ENCODE measurements around the gene SPOPL. TPM values are rescaled to one million over a fixed set of nuclear protein-coding genes. Genes with fewer than 3 reads are reported as not detected.
"Not testable (repeated sequence)": the region's sequence is repeated elsewhere in the genome, so short reads cannot be mapped to it uniquely, and the experiment has no call there.

The SPOPL gene
- polyA plus RNA-seq, 1 of the 3 experiments (the other 2 are of a cell fraction), result 4.5 TPM

DNA sequence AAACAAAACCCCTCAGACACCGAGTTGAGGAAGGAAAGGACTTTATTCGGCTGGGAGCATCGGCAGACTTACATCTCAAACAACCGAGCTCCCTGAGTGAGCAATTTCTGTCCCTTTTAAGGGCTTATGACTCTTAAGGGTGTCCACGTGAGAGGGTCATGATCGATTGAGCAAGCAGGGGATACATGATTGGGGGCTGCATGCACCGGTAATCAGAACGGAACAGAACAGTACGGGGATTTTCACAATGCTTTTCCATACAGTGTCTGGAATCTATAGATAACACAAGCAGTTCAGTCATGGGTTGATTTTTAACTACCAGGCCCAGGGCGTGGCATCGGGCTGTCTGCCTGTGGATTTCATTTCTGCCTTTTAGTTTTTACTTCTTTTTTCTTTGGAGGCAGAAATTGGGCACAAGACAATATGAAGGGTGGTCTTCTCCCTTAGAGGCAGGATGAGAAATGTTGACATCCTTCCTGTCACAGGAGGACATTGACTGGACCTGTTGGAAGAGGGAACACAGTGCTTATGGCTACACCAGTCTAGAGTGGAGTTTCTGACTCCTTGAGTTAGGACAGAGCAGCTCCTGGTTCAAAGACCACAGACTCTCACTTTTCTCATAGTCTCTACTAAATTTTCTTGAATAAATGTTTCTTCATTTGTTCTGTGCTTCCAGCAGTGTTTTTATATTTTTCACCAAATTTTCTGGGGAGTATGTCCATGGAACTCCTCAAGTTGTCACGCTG, 35.8 kb downstream of the SPOPL start:
- Histone ChIP-seq H3K9me2 (0 out of 2 replicates have a peak, but pooled peaks cover 4% of the 10 kb centered on the region), H3K36me3 (replicated peaks in 1 of 2; ENCODE audit: control insufficient read depth in 1 of 2, insufficient read depth in 2 of 2, low read length in 1 of 2) (peaks cover 0 to 14% of the 10 kb centered on the region in 2 experiments), H3F3A (replicated peaks; ENCODE audit: insufficient read depth) (no peaks in the 10 kb centered on the region), H4K20me1 (ENCODE audit: insufficient read depth) (no peaks in the 10 kb centered on the region), H3K4me1 (ENCODE audit: control insufficient read depth in 1 of 2, insufficient read depth in 2 of 2, low read depth in 1 of 2, low read length in 1 of 2) (peaks cover 0 to 2% of the 10 kb centered on the region in 2 experiments; a peak in 1 of 4 replicates), H3K4me2 (no peak overlapping the region), H3K4me3 (ENCODE audit: low read depth in 2 of 2, low read length in 1 of 2) (no peak overlapping the region), H2AFZ (ENCODE audit: low read depth) (no peak overlapping the region), H3K27ac (ENCODE audit: low read depth in 2 of 2, low read length in 1 of 2) (no peak overlapping the region), H3K9ac (no peak overlapping the region), H3K79me2 (ENCODE audit: insufficient read depth) (peaks cover 64% of the 10 kb centered on the region), H3K9me3 (peaks cover 7% of the 10 kb centered on the region; the same call in 1 of the 2 replicates), H3K27me3 (ENCODE audit: insufficient read depth) (no peaks in the 10 kb centered on the region)
- WGBS (ENCODE audit: low lambda C conversion rate), result 88% methylated on average over 12 of the region's 12 CpGs
- ChIA-PET POLR2A (no interaction called here), CTCF (no interaction called here)
- no peak for DNase-seq
- no peak for TF ChIP-seq NFIC (IDR thresholded peaks at IDR 0.05; ENCODE audit: borderline replicate concordance)
- TF ChIP-seq GATA2 (CRISPR knock-in tag; IDR thresholded peaks at IDR 0.05), result no peak
- TF ChIP-seq, protein P1, sequence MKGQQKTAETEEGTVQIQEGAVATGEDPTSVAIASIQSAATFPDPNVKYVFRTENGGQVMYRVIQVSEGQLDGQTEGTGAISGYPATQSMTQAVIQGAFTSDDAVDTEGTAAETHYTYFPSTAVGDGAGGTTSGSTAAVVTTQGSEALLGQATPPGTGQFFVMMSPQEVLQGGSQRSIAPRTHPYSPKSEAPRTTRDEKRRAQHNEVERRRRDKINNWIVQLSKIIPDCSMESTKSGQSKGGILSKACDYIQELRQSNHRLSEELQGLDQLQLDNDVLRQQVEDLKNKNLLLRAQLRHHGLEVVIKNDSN (IDR thresholded peaks at IDR 0.05; ENCODE audit: borderline replicate concordance, low read depth), result no peak
- TF ChIP-seq, protein P2, sequence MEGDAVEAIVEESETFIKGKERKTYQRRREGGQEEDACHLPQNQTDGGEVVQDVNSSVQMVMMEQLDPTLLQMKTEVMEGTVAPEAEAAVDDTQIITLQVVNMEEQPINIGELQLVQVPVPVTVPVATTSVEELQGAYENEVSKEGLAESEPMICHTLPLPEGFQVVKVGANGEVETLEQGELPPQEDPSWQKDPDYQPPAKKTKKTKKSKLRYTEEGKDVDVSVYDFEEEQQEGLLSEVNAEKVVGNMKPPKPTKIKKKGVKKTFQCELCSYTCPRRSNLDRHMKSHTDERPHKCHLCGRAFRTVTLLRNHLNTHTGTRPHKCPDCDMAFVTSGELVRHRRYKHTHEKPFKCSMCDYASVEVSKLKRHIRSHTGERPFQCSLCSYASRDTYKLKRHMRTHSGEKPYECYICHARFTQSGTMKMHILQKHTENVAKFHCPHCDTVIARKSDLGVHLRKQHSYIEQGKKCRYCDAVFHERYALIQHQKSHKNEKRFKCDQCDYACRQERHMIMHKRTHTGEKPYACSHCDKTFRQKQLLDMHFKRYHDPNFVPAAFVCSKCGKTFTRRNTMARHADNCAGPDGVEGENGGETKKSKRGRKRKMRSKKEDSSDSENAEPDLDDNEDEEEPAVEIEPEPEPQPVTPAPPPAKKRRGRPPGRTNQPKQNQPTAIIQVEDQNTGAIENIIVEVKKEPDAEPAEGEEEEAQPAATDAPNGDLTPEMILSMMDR (IDR thresholded peaks at IDR 0.05), result no peak
- no peak for TF ChIP-seq NRF1 (IDR thresholded peaks at IDR 0.05; ENCODE audit: low read depth, low read length)
- TF ChIP-seq MXI1 (IDR thresholded peaks at IDR 0.05; ENCODE audit: low read depth, low read length), result no peak
- TF ChIP-seq FOXM1 (IDR thresholded peaks at IDR 0.05; ENCODE audit: low read depth), result no peak
- TF ChIP-seq, protein P3, sequence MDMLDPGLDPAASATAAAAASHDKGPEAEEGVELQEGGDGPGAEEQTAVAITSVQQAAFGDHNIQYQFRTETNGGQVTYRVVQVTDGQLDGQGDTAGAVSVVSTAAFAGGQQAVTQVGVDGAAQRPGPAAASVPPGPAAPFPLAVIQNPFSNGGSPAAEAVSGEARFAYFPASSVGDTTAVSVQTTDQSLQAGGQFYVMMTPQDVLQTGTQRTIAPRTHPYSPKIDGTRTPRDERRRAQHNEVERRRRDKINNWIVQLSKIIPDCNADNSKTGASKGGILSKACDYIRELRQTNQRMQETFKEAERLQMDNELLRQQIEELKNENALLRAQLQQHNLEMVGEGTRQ (IDR thresholded peaks at IDR 0.05; ENCODE audit: borderline replicate concordance, low read depth, low read length), result no peak
- TF ChIP-seq FOSL2 (IDR thresholded peaks at IDR 0.05; ENCODE audit: borderline replicate concordance, low read depth), result no peak
- no peak for TF ChIP-seq CHD2 (IDR thresholded peaks at IDR 0.05; ENCODE audit: low read length, partially characterized antibody)
- TF ChIP-seq EZH2phosphoT487 (IDR thresholded peaks at IDR 0.05; ENCODE audit: borderline replicate concordance, low read depth), result no peak
- TF ChIP-seq MEF2A (IDR thresholded peaks at IDR 0.05; ENCODE audit: borderline replicate concordance, low read depth), result no peak

DNA sequence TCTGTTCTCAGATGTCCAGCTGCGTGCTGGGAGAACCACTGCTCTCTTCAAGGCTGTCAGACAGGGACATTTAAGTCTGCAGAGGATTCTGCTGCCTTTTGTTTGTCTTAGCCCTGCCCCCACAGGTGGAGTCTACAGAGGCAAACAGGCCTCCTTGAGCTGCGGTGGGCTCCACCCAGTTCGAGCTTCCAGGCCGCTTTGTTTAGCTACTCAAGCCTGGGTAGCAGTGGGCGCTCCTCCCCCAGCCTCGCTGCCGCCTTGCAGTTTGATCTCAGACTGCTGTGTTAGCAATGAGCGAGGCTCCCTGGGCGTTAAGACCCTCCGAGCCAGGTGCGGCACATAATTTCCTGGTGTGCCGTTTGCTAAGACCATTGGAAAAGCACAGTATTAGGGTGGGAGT, 42.6 kb downstream of the SPOPL start:
- H2AFZ ChIP-seq (ENCODE audit: low read depth); H3K4me3 ChIP-seq (ENCODE audit: low read depth in 2 of 2, low read length in 1 of 2); POLR2A ChIA-PET; CTCF ChIA-PET; H3K27me3 ChIP-seq (ENCODE audit: insufficient read depth); H3K4me2 ChIP-seq; DNase-seq; H4K20me1 ChIP-seq (ENCODE audit: insufficient read depth); H3K9ac ChIP-seq; H3K4me1 ChIP-seq (ENCODE audit: control insufficient read depth in 1 of 2, insufficient read depth in 2 of 2, low read depth in 1 of 2, low read length in 1 of 2); H3K9me3 ChIP-seq; H3K36me3 ChIP-seq (replicated peaks in 1 of 2; ENCODE audit: control insufficient read depth in 1 of 2, insufficient read depth in 2 of 2, low read length in 1 of 2); H3K9me2 ChIP-seq; H3F3A ChIP-seq (replicated peaks; ENCODE audit: insufficient read depth); H3K27ac ChIP-seq (ENCODE audit: low read depth in 2 of 2, low read length in 1 of 2): not testable (repeated sequence)
- H3K79me2 ChIP-seq (ENCODE audit: insufficient read depth), result peaks cover 55% of the 10 kb centered on the region
- 84% methylated on average over 7 of the region's 12 CpGs for WGBS (ENCODE audit: low lambda C conversion rate)

All from SK-N-SH (cell line).